ENCODE measurements around the gene CXXC5. TPM values are rescaled to one million over a fixed set of nuclear protein-coding genes. Genes with fewer than 3 reads are reported as not detected.
A peak's percentile ranks its signal among the peaks of the same experiment; 100 is the strongest.

Gene CXXC5
- total RNA-seq, 1 donor from 2014 or later: 74.1 TPM

- intact Hi-C loops (cut with DNase I): loop anchor here (5.0 kb wide), 1 partner anchor 70 kb away; no protein-coding TSS in a partner anchor
- ATAC-seq: peak; percentile 86
- peak; percentile 90 for DNase-seq (ENCODE audit: missing footprints)
These were observed 48.9 kb downstream of the CXXC5 start for GRCh38 chr5:139696894-139697658.

- ATAC-seq: peak; percentile 45
These were observed 50.5 kb downstream of the CXXC5 start for GRCh38 chr5:139698490-139699146.

GRCh38 chr5:139699351-139699750, 51.2 kb downstream of the CXXC5 start:
- ATAC-seq: no peak
- intact Hi-C loops (cut with DNase I): loop anchor here (5.0 kb wide), 1 partner anchor 68 kb away; no protein-coding TSS in a partner anchor
- DNase-seq (ENCODE audit: missing footprints): no peak

More at GRCh38 chr5:139698490-139699146, 50.5 kb downstream of the CXXC5 start:
- intact Hi-C loops (cut with DNase I): loop anchor here (5.0 kb wide), 1 partner anchor 69 kb away; no protein-coding TSS in a partner anchor
- DNase-seq (ENCODE audit: missing footprints): peak; percentile 86

- intact Hi-C loops (cut with DNase I): no loop called here
- ATAC-seq: no peak
- DNase-seq (ENCODE audit: missing footprints): no peak
These were observed 52.5 kb downstream of the CXXC5 start for GRCh38 chr5:139700711-139701055.

GRCh38 chr5:139701056-139701741, 53.0 kb downstream of the CXXC5 start:
- intact Hi-C loops (cut with DNase I): no loop called here
- ATAC-seq (no peak), DNase-seq (ENCODE audit: missing footprints) (no peak)

- intact Hi-C loops (cut with DNase I): no loop called here
- DNase-seq (ENCODE audit: missing footprints) (no peak), ATAC-seq (no peak)
These were observed 54.4 kb downstream of the CXXC5 start for GRCh38 chr5:139702548-139702947.

- no peak for ATAC-seq
- no peak for DNase-seq (ENCODE audit: missing footprints)
- intact Hi-C loops (cut with DNase I): no loop called here
These were observed 56.6 kb downstream of the CXXC5 start for GRCh38 chr5:139704748-139705147.

GRCh38 chr5:139705191-139705590, 57.0 kb downstream of the CXXC5 start:
- ATAC-seq (no peak), DNase-seq (ENCODE audit: missing footprints) (no peak)
- intact Hi-C loops (cut with DNase I): no loop called here

- DNase-seq (ENCODE audit: missing footprints) (no peak), ATAC-seq (no peak)
- intact Hi-C loops (cut with DNase I): no loop called here
These were observed 57.8 kb downstream of the CXXC5 start for GRCh38 chr5:139705655-139706587.

- no peak for DNase-seq (ENCODE audit: missing footprints)
- intact Hi-C loops (cut with DNase I): no loop called here
- no peak for ATAC-seq
These were observed 59.4 kb downstream of the CXXC5 start for GRCh38 chr5:139707445-139708003.

GRCh38 chr5:139708434-139708861, 60.3 kb downstream of the CXXC5 start:
- ATAC-seq (no peak), DNase-seq (ENCODE audit: missing footprints) (no peak)
- intact Hi-C loops (cut with DNase I): no loop called here

- intact Hi-C loops (cut with DNase I): no loop called here
These were observed 60.9 kb downstream of the CXXC5 start for GRCh38 chr5:139708877-139709581.

GRCh38 chr5:139709582-139710318, 61.6 kb downstream of the CXXC5 start:
- DNase-seq (ENCODE audit: missing footprints) (peak; percentile 70), ATAC-seq (peak; percentile 34)
- intact Hi-C loops (cut with DNase I): loop anchor here (5.0 kb wide), 1 partner anchor 58 kb away; no protein-coding TSS in a partner anchor

More at GRCh38 chr5:139708877-139709581, 60.9 kb downstream of the CXXC5 start:
- DNase-seq (ENCODE audit: missing footprints) (no peak), ATAC-seq (peak; percentile 45)

- ATAC-seq (peak; percentile 35), DNase-seq (ENCODE audit: missing footprints) (peak; percentile 67)
- intact Hi-C loops (cut with DNase I): loop anchor here (5.0 kb wide), 1 partner anchor 57 kb away; no protein-coding TSS in a partner anchor
These were observed 62.3 kb downstream of the CXXC5 start for GRCh38 chr5:139710319-139711066.

GRCh38 chr5:139711067-139711905, 63.1 kb downstream of the CXXC5 start:
- ATAC-seq (peak; percentile 30), DNase-seq (ENCODE audit: missing footprints) (no peak)
- intact Hi-C loops (cut with DNase I): loop anchor here (5.0 kb wide), 1 partner anchor 56 kb away; no protein-coding TSS in a partner anchor

Data from Right ventricle myocardium inferior (tissue), 1 donor.